Measurements from ENCODE around the gene DDX1. TPM values are rescaled to one million over a fixed set of nuclear protein-coding genes. Genes with fewer than 3 reads are reported as not detected.

DDX1 gene
- total RNA-seq, 2 experiments from 2014 or later, result 42.7 to 91.8 TPM

- ChIA-PET CTCF (ENCODE audit: unreplicated experiment) (no interaction called here), POLR2A (interaction anchor here (0.7 kb wide), 1 partner anchor 182 kb away, joined by 4 read pairs; no protein-coding TSS in a partner anchor)
- Histone ChIP-seq H3K4me1 (ENCODE audit: insufficient read depth, low read length, poor library complexity, severe bottlenecking) (peaks cover 10% of the 10 kb centered on the region), H3K4me2 (ENCODE audit: low read length) (no peak overlapping the region), H3K36me3 (ENCODE audit: insufficient read depth, low read length) (peaks cover 14% of the 10 kb centered on the region; the same call in 1 of the 2 replicates), H3K9me3 (ENCODE audit: low read length) (no peaks in the 10 kb centered on the region), H2AFZ (ENCODE audit: low read length) (no peak overlapping the region), H4K20me1 (ENCODE audit: insufficient read depth, low read length) (no peaks in the 10 kb centered on the region), H3K9me2 (ENCODE audit: insufficient read depth, low read length) (no peaks in the 10 kb centered on the region), H3K27ac (ENCODE audit: low read depth, low read length, poor library complexity, severe bottlenecking) (no peak overlapping the region), H3K79me2 (ENCODE audit: insufficient read depth, low read depth, low read length) (peaks cover 17% of the 10 kb centered on the region), H3K4me3 (ENCODE audit: low read depth, low read length, poor library complexity, severe bottlenecking) (no peak overlapping the region)
- no peak for DNase-seq (ENCODE audit: low spot score)
- intact Hi-C loops (cut with micrococcal nuclease; ENCODE audit: unreplicated experiment), result no loop called here
- no TSS peak for BruUV-seq (replicated peaks)
- no peak for TF ChIP-seq CTCF (conservative IDR thresholded peaks at IDR 0.05; ENCODE audit: low read length)
- TF ChIP-seq EZH2phosphoT487 (IDR thresholded peaks at IDR 0.05; ENCODE audit: borderline replicate concordance, low read depth, low read length), result no peak
These were observed 35.2 kb upstream of the DDX1 start for GRCh38 chr2:15556311-15556930.

GRCh38 chr2:15557887-15558311 lies 33.8 kb upstream of the DDX1 start:
- H3K79me2 ChIP-seq (ENCODE audit: insufficient read depth, low read depth, low read length), result peaks cover 17% of the 10 kb centered on the region
- H2AFZ ChIP-seq (ENCODE audit: low read length), result no peak overlapping the region
- POLR2A ChIA-PET, result interaction anchor here (0.6 to 1.1 kb wide), 2 partner anchors 9 to 54 kb away, joined by 3 read pairs; no protein-coding TSS in a partner anchor

More at GRCh38 chr2:15557887-15558311, 33.8 kb upstream of the DDX1 start:
- CTCF ChIA-PET (ENCODE audit: unreplicated experiment), result no interaction called here
- H3K4me2 ChIP-seq (ENCODE audit: low read length), result no peak overlapping the region
- H3K36me3 ChIP-seq (ENCODE audit: insufficient read depth, low read length), result peaks cover 5% of the 10 kb centered on the region; the same call in 1 of the 2 replicates
- intact Hi-C loops (cut with micrococcal nuclease; ENCODE audit: unreplicated experiment), result no loop called here
- H3K9me2 ChIP-seq (ENCODE audit: insufficient read depth, low read length), result no peaks in the 10 kb centered on the region
- H3K4me3 ChIP-seq (ENCODE audit: low read depth, low read length, poor library complexity, severe bottlenecking), result no peak overlapping the region
- BruUV-seq (replicated peaks), result no TSS peak
- no peaks in the 10 kb centered on the region for H3K9me3 ChIP-seq (ENCODE audit: low read length)
- no peak for TF ChIP-seq EZH2phosphoT487 (IDR thresholded peaks at IDR 0.05; ENCODE audit: borderline replicate concordance, low read depth, low read length)
- TF ChIP-seq CTCF (conservative IDR thresholded peaks at IDR 0.05; ENCODE audit: low read length), result no peak
- DNase-seq (ENCODE audit: low spot score), result no peak
- H3K4me1 ChIP-seq (ENCODE audit: insufficient read depth, low read length, poor library complexity, severe bottlenecking), result peaks cover 16% of the 10 kb centered on the region
- H3K27ac ChIP-seq (ENCODE audit: low read depth, low read length, poor library complexity, severe bottlenecking), result no peak overlapping the region
- no peaks in the 10 kb centered on the region for H4K20me1 ChIP-seq (ENCODE audit: insufficient read depth, low read length)
